Vagina (tissue), 2 donors: ENCODE data around the gene CDR2L. TPM values are rescaled to one million over a fixed set of nuclear protein-coding genes. Genes with fewer than 3 reads are reported as not detected.

Source experiments
- DNase-seq, 2 donors: peaks; one replicate each; pipeline ENCODE4 v3.0.0-alpha.2; 2017; ENCODE audit errors: extremely low spot score in 2 of 2
- H3K27ac ChIP-seq: fragments of 200-600 bp; sonication (generic); one replicate; pipeline ENCODE4 v1.5.1; 2019
- H3K27me3 ChIP-seq: fragments of 200-600 bp; sonication (generic); one replicate; pipeline ENCODE4 v1.5.1; 2019
- H3K36me3 ChIP-seq, 2 donors: fragments of 200-600 bp; sonication (generic); one replicate each; pipeline ENCODE4 v1.5.1; 2017 to 2019
- H3K4me1 ChIP-seq: fragments of 200-600 bp; sonication (generic); one replicate; pipeline ENCODE4 v1.5.1; 2019
- H3K4me3 ChIP-seq, 2 donors: fragments of 200-600 bp; sonication (generic); 1 replicate in 1 of 2; 2 replicates in 1 of 2; pipeline ENCODE4 v1.5.1; 2016 to 2019
- H3K9me3 ChIP-seq: fragments of 200-600 bp; sonication (generic); one replicate; pipeline ENCODE4 v1.5.1; 2019
- CTCF ChIP-seq, 3 experiments: fragments of 450-650 bp in 2 of 3; fragments of 200-600 bp in 1 of 3; sonication (generic) in 1 of 3; IDR thresholded peaks; one replicate each; pipeline ENCODE4 v1.5.1; 2017 to 2019; ENCODE audit warnings: antibody characterized with exemption in 3 of 3, mild to moderate bottlenecking in 2 of 3, moderate library complexity in 2 of 3
- POLR2A ChIP-seq, 2 donors: fragments of 450-650 bp; IDR thresholded peaks; one replicate each; pipeline ENCODE4 v1.6.1; 2017; ENCODE audit warnings: antibody characterized with exemption in 2 of 2, mild to moderate bottlenecking in 2 of 2, moderate library complexity in 2 of 2
- POLR2AphosphoS5 ChIP-seq, 2 donors: sonication (generic); formaldehyde crosslinking; IDR thresholded peaks; one replicate each; pipeline ENCODE4 v1.9.0; 2017; ENCODE audit warnings: antibody characterized with exemption in 2 of 2, mild to moderate bottlenecking in 2 of 2, low read depth in 1 of 2; ENCODE audit not compliant: insufficient read depth in 1 of 2
- intact Hi-C: fragments of 100-400 bp; cut with DNase I; formaldehyde crosslinking; loops from one replicate; pipeline ENCODE4 v1.15.1; 2023
- total RNA-seq: library from RNA; depleted of rRNA; stranded (reverse); fragments of >200 nt; gene quantifications from one replicate; pipeline ENCODE4 v1.2.3, GENCODE V29; 2016

The CDR2L gene
- total RNA-seq, 1 donor from 2014 or later: 13.5 TPM

- Histone ChIP-seq H3K4me3 (no peak overlapping the region), H3K4me1 (no peaks in the 10 kb centered on the region), H3K9me3 (no peaks in the 10 kb centered on the region), H3K36me3 (no peaks in the 10 kb centered on the region), H3K27me3 (no peaks in the 10 kb centered on the region), H3K27ac (no peak overlapping the region)
- intact Hi-C loops: no loop called here
- DNase-seq: no peak
- TF ChIP-seq POLR2A (IDR thresholded peaks at IDR 0.05): no peak
- no peak for TF ChIP-seq CTCF (IDR thresholded peaks at IDR 0.05)
- no peak for TF ChIP-seq POLR2AphosphoS5 (IDR thresholded peaks at IDR 0.05; ENCODE audit: insufficient read depth in 1 of 2, low read depth in 1 of 2)
Measured at GRCh38 chr17:74951065-74951464, 36.4 kb upstream of the CDR2L start.

GRCh38 chr17:74951680-74952421, 35.6 kb upstream of the CDR2L start:
- Histone ChIP-seq H3K36me3 (no peaks in the 10 kb centered on the region), H3K9me3 (no peaks in the 10 kb centered on the region), H3K27ac (no peak overlapping the region), H3K4me1 (no peaks in the 10 kb centered on the region), H3K27me3 (no peaks in the 10 kb centered on the region), H3K4me3 (no peak overlapping the region)
- TF ChIP-seq POLR2A (IDR thresholded peaks at IDR 0.05) (no peak), POLR2AphosphoS5 (IDR thresholded peaks at IDR 0.05; ENCODE audit: insufficient read depth in 1 of 2, low read depth in 1 of 2) (no peak), CTCF (IDR thresholded peaks at IDR 0.05) (no peak)
- DNase-seq: no peak
- intact Hi-C loops: no loop called here

- no peaks in the 10 kb centered on the region for H3K4me1 ChIP-seq
- intact Hi-C loops: no loop called here
- H3K27me3 ChIP-seq: no peaks in the 10 kb centered on the region
- H3K4me3 ChIP-seq: no peak overlapping the region
- no peak overlapping the region for H3K27ac ChIP-seq
- TF ChIP-seq CTCF (IDR thresholded peaks at IDR 0.05) (no peak), POLR2AphosphoS5 (IDR thresholded peaks at IDR 0.05; ENCODE audit: insufficient read depth in 1 of 2, low read depth in 1 of 2) (no peak), POLR2A (IDR thresholded peaks at IDR 0.05) (no peak)
- no peaks in the 10 kb centered on the region for H3K36me3 ChIP-seq
- DNase-seq: no peak
- no peaks in the 10 kb centered on the region for H3K9me3 ChIP-seq
Measured at GRCh38 chr17:74952431-74953133, 34.9 kb upstream of the CDR2L start.

- H3K9me3 ChIP-seq: no peaks in the 10 kb centered on the region
- TF ChIP-seq POLR2A (IDR thresholded peaks at IDR 0.05) (no peak), CTCF (IDR thresholded peaks at IDR 0.05) (no peak), POLR2AphosphoS5 (IDR thresholded peaks at IDR 0.05; ENCODE audit: insufficient read depth in 1 of 2, low read depth in 1 of 2) (no peak)
- H3K4me3 ChIP-seq: no peak overlapping the region
- DNase-seq: no peak
- intact Hi-C loops: no loop called here
- no peaks in the 10 kb centered on the region for H3K27me3 ChIP-seq
- H3K4me1 ChIP-seq: no peaks in the 10 kb centered on the region
- H3K36me3 ChIP-seq: no peaks in the 10 kb centered on the region
- no peak overlapping the region for H3K27ac ChIP-seq
Measured at GRCh38 chr17:74953134-74953687, 34.2 kb upstream of the CDR2L start.

GRCh38 chr17:74954115-74954514, 33.3 kb upstream of the CDR2L start:
- no peak overlapping the region for H3K4me3 ChIP-seq
- intact Hi-C loops: no loop called here

More at GRCh38 chr17:74954115-74954514, 33.3 kb upstream of the CDR2L start:
- H3K27me3 ChIP-seq: no peaks in the 10 kb centered on the region
- no peaks in the 10 kb centered on the region for H3K9me3 ChIP-seq
- no peak for TF ChIP-seq POLR2A (IDR thresholded peaks at IDR 0.05)
- TF ChIP-seq POLR2AphosphoS5 (IDR thresholded peaks at IDR 0.05; ENCODE audit: insufficient read depth in 1 of 2, low read depth in 1 of 2): no peak
- TF ChIP-seq CTCF (IDR thresholded peaks at IDR 0.05): no peak
- H3K4me1 ChIP-seq: no peaks in the 10 kb centered on the region
- no peak overlapping the region for H3K27ac ChIP-seq
- no peaks in the 10 kb centered on the region for H3K36me3 ChIP-seq
- DNase-seq: no peak
